Measurements from ENCODE around the gene TMEM41B.
A peak's percentile ranks its signal among the peaks of the same experiment; 100 is the strongest.

Gene TMEM41B

GRCh38 chr11:9313648-9314290, 624 bp downstream of the TMEM41B start:
- DNase-seq, result peak; percentile 6
- in situ Hi-C loops (cut with HindIII; ENCODE audit: low pct_ligation_motif_present, low pct_unique_long_range_greater_than_20kb, low sequenced_read_pairs), result no loop called here

- no peak for DNase-seq
- in situ Hi-C loops (cut with HindIII; ENCODE audit: low pct_ligation_motif_present, low pct_unique_long_range_greater_than_20kb, low sequenced_read_pairs), result no loop called here
Measured at GRCh38 chr11:9310485-9311090, 3.8 kb downstream of the TMEM41B start.

DNA sequence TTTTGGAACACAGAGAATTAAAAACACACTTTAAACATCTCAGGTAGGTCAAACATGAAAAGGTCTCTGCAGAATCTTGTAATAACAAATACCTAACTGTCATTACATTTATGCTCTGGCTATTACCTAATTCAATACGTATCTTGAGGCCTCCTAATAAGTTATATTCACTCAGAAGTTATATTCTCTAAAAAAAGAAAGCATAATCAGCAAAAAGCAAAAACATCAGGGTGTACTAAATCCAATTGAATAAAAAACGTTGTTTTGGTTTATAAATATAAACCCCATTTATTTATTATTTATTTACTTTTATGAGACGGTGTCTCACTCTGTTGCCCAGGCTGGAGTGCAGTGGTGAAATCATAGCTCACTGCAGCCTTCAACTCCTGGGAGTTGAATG, 10.2 kb downstream of the TMEM41B start:
- in situ Hi-C loops (cut with HindIII; ENCODE audit: low pct_ligation_motif_present, low pct_unique_long_range_greater_than_20kb, low sequenced_read_pairs), result no loop called here
- no peak for DNase-seq

GRCh38 chr11:9302448-9302847, 11.9 kb downstream of the TMEM41B start:
- DNase-seq, result no peak
- in situ Hi-C loops (cut with HindIII; ENCODE audit: low pct_ligation_motif_present, low pct_unique_long_range_greater_than_20kb, low sequenced_read_pairs), result no loop called here

GRCh38 chr11:9301720-9302119, 12.7 kb downstream of the TMEM41B start:
- no peak for DNase-seq
- in situ Hi-C loops (cut with HindIII; ENCODE audit: low pct_ligation_motif_present, low pct_unique_long_range_greater_than_20kb, low sequenced_read_pairs), result no loop called here

DNA sequence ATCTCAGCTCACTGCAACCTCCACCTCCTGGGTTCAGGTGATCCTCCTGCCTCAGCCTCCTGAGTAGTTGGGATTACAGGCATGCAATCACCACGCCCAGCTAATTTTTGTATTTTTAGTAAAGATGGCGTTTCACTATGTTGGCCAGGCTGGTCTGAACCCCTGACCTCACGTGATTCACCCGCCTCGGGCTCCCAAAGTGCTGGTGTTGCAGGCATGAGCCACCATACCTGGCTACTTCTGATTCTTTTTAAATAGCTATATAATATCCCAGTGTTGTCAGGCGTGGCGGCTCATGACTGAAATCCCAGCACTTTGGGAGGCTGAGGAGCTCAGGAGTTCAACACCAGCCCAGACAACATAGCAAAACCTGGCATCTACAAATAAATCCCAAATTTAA, 20.7 kb downstream of the TMEM41B start:
- DNase-seq, result no peak
- in situ Hi-C loops (cut with HindIII; ENCODE audit: low pct_ligation_motif_present, low pct_unique_long_range_greater_than_20kb, low sequenced_read_pairs), result no loop called here

- in situ Hi-C loops (cut with HindIII; ENCODE audit: low pct_ligation_motif_present, low pct_unique_long_range_greater_than_20kb, low sequenced_read_pairs), result no loop called here
- DNase-seq, result no peak
Measured at GRCh38 chr11:9285850-9286587, 28.4 kb downstream of the TMEM41B start.

- in situ Hi-C loops (cut with HindIII; ENCODE audit: low pct_ligation_motif_present, low pct_unique_long_range_greater_than_20kb, low sequenced_read_pairs), result no loop called here
Measured at GRCh38 chr11:9280655-9281301, 33.6 kb downstream of the TMEM41B start.

DNA sequence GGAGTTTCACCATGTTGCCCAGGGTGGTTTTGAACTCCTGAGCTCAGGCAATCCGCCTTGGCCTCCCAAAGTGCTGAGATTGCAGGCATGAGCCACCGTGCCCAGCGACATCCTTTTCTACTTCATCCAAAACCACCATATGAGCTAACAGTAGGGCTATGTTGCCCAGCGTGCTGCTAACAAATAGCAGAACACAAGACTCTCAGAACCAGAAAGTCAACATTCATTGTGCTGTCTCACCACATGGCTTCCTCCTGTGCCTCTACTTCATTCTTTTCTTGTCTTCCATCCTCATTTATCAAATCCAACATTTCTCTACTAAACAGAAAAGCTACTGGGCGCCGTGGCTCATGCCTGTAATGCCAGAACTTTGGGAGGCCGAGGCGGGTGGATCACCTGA, 37.2 kb downstream of the TMEM41B start:
- no peak for DNase-seq
- in situ Hi-C loops (cut with HindIII; ENCODE audit: low pct_ligation_motif_present, low pct_unique_long_range_greater_than_20kb, low sequenced_read_pairs), result no loop called here

More at GRCh38 chr11:9280655-9281301, 33.6 kb downstream of the TMEM41B start:
- DNase-seq, result peak; percentile 19

- in situ Hi-C loops (cut with HindIII; ENCODE audit: low pct_ligation_motif_present, low pct_unique_long_range_greater_than_20kb, low sequenced_read_pairs), result no loop called here
- DNase-seq, result no peak
Measured at GRCh38 chr11:9276571-9276970, 37.8 kb downstream of the TMEM41B start.

GRCh38 chr11:9274499-9275258, 39.7 kb downstream of the TMEM41B start:
- DNase-seq, result no peak
- in situ Hi-C loops (cut with HindIII; ENCODE audit: low pct_ligation_motif_present, low pct_unique_long_range_greater_than_20kb, low sequenced_read_pairs), result no loop called here

- in situ Hi-C loops (cut with HindIII; ENCODE audit: low pct_ligation_motif_present, low pct_unique_long_range_greater_than_20kb, low sequenced_read_pairs), result no loop called here
- DNase-seq, result no peak
Measured at GRCh38 chr11:9273376-9274336, 40.7 kb downstream of the TMEM41B start.

- no peak for DNase-seq
- in situ Hi-C loops (cut with HindIII; ENCODE audit: low pct_ligation_motif_present, low pct_unique_long_range_greater_than_20kb, low sequenced_read_pairs), result no loop called here
Measured at GRCh38 chr11:9269492-9270013, 44.8 kb downstream of the TMEM41B start.

DNA sequence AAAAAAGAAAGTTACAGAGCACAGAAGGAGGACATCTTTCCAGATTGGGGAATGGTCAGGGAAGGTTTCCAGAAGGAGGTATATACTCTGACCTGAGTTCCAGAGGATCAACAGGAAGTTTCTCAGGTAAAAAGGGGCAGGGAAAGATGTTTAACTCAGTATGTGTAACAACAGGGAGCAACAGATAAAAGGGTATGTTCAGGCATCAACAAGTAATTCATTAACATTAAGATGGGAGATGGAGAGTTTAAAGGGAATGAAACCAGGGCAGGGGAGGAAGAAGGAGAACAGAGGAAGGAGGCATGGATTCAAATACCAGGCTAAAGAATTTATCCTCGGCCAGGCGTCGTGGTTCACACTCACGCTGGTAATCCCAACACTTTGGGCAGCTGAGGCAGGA, 46.7 kb downstream of the TMEM41B start:
- in situ Hi-C loops (cut with HindIII; ENCODE audit: low pct_ligation_motif_present, low pct_unique_long_range_greater_than_20kb, low sequenced_read_pairs), result no loop called here
- no peak for DNase-seq

- DNase-seq, result no peak
- in situ Hi-C loops (cut with HindIII; ENCODE audit: low pct_ligation_motif_present, low pct_unique_long_range_greater_than_20kb, low sequenced_read_pairs), result no loop called here
Measured at GRCh38 chr11:9266926-9267325, 47.5 kb downstream of the TMEM41B start.

DNA sequence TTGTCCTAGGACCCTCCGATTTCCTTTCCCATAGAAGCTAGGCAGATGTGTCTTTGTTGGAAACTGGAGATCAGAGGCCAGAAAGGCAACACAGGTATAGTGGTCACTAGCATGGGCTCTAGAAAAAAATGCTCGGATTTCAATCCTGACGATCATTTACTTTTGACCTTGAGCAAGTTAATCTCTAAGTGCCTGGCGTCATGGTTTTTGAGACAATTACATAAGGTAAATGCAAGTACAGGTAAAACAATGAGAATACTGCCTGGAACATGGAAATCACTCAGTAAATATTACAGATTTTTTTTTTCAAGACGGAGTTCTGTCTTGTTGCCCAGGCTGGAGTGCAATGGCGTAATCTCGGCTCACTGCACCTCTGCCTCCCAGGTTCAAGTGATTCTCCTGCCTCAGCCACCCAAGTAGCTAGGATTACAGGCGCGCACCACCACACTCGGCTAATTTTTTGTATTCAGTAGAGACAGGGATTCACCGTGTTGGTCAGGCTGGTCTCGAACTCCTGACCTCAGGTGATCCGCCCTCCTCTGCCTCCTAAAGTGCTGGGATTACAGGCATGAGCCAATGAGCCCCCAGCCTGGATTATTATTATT, 48.2 kb downstream of the TMEM41B start:
- in situ Hi-C loops (cut with HindIII; ENCODE audit: low pct_ligation_motif_present, low pct_unique_long_range_greater_than_20kb, low sequenced_read_pairs), result no loop called here
- DNase-seq, result no peak
